ENCODE results near the gene METTL22. TPM values are rescaled to one million over a fixed set of nuclear protein-coding genes. Genes with fewer than 3 reads are reported as not detected.

METTL22 gene
- total RNA-seq, 4 donors from 2014 or later = 22.5 to 24.5 (median 23.4) TPM

GRCh38 chr16:8623634-8624033 is 2.1 kb downstream of the METTL22 start:
- peaks cover 31 to 46% (median 35%) of the 10 kb centered on the region in 4 donors for H3K36me3 ChIP-seq
- no peak overlapping the region for H3K4me3 ChIP-seq
- H3K4me1 ChIP-seq = peaks cover 15 to 37% (median 20%) of the 10 kb centered on the region in 4 donors
- H3K27me3 ChIP-seq = peaks cover 0 to 6% (median 0%) of the 10 kb centered on the region in 4 donors
- no peaks in the 10 kb centered on the region for H3K9me3 ChIP-seq
- TF ChIP-seq POLR2AphosphoS5 (IDR thresholded peaks at IDR 0.05) = no peak
- TF ChIP-seq POLR2A (IDR thresholded peaks at IDR 0.05; ENCODE audit: low read depth) = no peak
- DNase-seq (ENCODE audit: extremely low spot score) = no peak
- H3K27ac ChIP-seq (replicated peaks in 1 of 4) = no peak overlapping the region
- intact Hi-C loops (cut with DNase I) = no loop called here

DNA sequence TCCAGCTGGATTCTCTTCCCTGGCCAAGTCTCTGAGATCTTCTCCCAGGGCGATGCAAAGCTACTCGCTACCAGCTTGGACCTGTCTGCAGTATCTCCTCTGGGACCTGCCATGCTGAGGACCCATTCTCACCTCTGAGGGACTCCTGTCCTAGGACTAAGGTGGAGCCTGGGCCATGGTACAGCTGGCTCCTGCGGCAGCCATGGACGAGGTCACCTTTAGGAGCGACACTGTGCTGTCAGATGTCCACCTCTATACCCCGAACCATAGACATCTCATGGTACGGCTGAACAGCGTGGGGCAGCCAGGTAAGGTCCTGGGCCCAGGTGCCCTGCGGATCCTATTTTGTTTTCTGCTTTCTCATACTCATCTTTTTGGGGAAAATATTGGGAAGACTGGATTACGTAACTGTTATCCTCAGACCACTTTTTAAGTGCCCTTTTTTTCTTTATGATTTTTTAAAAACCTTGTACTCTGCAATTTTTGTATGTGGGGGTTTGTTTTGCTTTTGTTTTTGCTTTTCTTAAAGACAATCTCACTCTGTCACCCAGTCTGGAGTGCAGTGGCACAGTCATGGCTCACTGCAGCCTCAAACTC is 4.1 kb downstream of the METTL22 start:
- WGBS = 94% methylated on average over 10 of the region's 10 CpGs
- no peak for TF ChIP-seq POLR2AphosphoS5 (IDR thresholded peaks at IDR 0.05)
- TF ChIP-seq POLR2A (IDR thresholded peaks at IDR 0.05; ENCODE audit: low read depth) = no peak
- no peak for TF ChIP-seq CTCF (IDR thresholded peaks at IDR 0.05)
- TF ChIP-seq EP300 (IDR thresholded peaks at IDR 0.05) = no peak
- intact Hi-C loops (cut with DNase I) = no loop called here
- Histone ChIP-seq H3K27me3 (no peaks in the 10 kb centered on the region), H3K27ac (replicated peaks in 1 of 4) (no peak overlapping the region), H3K36me3 (peaks cover 44 to 65% (median 54%) of the 10 kb centered on the region in 4 donors), H3K4me1 (peaks cover 15 to 37% (median 20%) of the 10 kb centered on the region in 4 donors), H3K4me3 (no peak overlapping the region), H3K9me3 (no peaks in the 10 kb centered on the region)
- DNase-seq (ENCODE audit: extremely low spot score) = no peak

- no peaks in the 10 kb centered on the region for H3K27me3 ChIP-seq
- intact Hi-C loops (cut with DNase I) = no loop called here
- no peak overlapping the region for H3K27ac ChIP-seq (replicated peaks in 1 of 4)
- no peaks in the 10 kb centered on the region for H3K9me3 ChIP-seq
- H3K4me3 ChIP-seq = no peak overlapping the region
- TF ChIP-seq POLR2A (IDR thresholded peaks at IDR 0.05; ENCODE audit: low read depth) (no peak), CTCF (IDR thresholded peaks at IDR 0.05) (no peak), POLR2AphosphoS5 (IDR thresholded peaks at IDR 0.05) (no peak), EP300 (IDR thresholded peaks at IDR 0.05) (no peak)
- peaks cover 44 to 79% (median 68%) of the 10 kb centered on the region in 4 donors for H3K36me3 ChIP-seq
- DNase-seq (ENCODE audit: extremely low spot score) = no peak
- 91% methylated on average over 8 of the region's 8 CpGs for WGBS
- peaks cover 15 to 32% (median 19%) of the 10 kb centered on the region in 4 donors for H3K4me1 ChIP-seq
These were observed 5.4 kb downstream of the METTL22 start for GRCh38 chr16:8626946-8627345.

DNA sequence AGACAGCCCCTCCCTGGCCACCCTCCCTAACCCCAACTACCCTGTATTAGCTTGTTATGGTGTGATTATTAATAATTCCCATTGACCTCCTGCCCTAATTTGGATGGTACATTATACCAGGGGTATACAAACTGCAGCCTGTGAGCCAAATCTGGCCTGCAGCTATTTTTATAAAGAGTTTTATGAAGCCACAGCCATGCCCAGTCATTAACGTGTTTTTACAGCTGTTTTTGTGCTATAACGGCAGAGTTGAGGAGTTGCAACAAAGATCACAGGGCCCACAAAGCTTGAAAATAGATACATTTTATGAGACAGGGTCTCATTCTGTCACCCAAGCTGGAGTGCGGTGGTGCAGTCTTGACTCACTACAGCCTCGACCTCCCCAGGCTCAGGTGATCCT is 6.0 kb downstream of the METTL22 start:
- Histone ChIP-seq H3K27me3 (no peaks in the 10 kb centered on the region), H3K4me1 (peaks cover 10 to 27% (median 15%) of the 10 kb centered on the region in 4 donors), H3K36me3 (peaks cover 47 to 84% (median 73%) of the 10 kb centered on the region in 4 donors), H3K4me3 (no peak overlapping the region), H3K27ac (replicated peaks in 1 of 4) (no peak overlapping the region), H3K9me3 (no peaks in the 10 kb centered on the region)
- WGBS = 90% methylated on average over 4 of the region's 4 CpGs
- TF ChIP-seq POLR2A (IDR thresholded peaks at IDR 0.05; ENCODE audit: low read depth) = no peak
- TF ChIP-seq CTCF (IDR thresholded peaks at IDR 0.05) = no peak
- TF ChIP-seq POLR2AphosphoS5 (IDR thresholded peaks at IDR 0.05) = no peak
- TF ChIP-seq EP300 (IDR thresholded peaks at IDR 0.05) = no peak
- intact Hi-C loops (cut with DNase I) = no loop called here
- no peak for DNase-seq (ENCODE audit: extremely low spot score)

DNA sequence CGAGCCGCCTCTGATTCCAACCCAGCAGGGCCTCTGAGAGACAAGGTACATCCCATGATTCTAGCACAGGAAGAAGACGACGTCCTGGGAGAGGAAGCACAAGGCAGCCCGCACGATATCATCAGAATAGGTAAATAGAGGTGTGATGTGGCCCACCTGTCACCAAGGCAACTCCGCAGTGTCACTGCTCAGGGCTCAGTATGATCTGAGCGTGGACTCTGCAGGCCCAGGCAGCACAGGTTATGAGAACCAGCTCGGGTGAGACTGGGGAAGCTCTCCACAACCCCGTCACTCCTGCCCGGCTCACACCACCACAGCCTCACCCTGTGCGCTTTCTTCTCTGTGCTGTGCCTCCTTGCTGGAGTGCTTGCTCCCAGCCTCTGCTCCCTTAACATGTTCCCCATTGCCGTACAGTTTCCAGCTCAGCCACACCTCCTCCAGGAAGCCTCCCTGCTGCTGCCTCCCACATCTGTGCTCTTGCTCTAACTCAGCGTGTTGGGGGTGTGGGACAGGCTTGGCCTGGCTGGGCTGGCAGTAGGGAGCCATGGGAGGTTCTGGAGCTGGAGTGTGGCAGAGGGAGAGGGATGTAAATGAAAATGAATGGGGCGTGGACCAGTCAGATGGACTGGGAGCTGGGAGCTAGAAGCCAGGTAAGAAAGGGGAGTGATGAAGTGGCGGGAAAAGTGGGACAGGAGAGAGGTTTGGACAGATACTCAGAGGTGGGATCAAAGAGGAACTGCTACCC is 7.7 kb downstream of the METTL22 start:
- no peaks in the 10 kb centered on the region for H3K9me3 ChIP-seq
- peaks cover 0 to 10% (median 2%) of the 10 kb centered on the region in 4 donors for H3K4me1 ChIP-seq
- peaks cover 51 to 92% (median 90%) of the 10 kb centered on the region in 4 donors for H3K36me3 ChIP-seq
- 89% methylated on average over 16 of the region's 16 CpGs for WGBS
- H3K4me3 ChIP-seq = no peak overlapping the region
- H3K27ac ChIP-seq (replicated peaks in 1 of 4) = no peak overlapping the region
- no peak for TF ChIP-seq EP300 (IDR thresholded peaks at IDR 0.05)
- no peak for TF ChIP-seq POLR2A (IDR thresholded peaks at IDR 0.05; ENCODE audit: low read depth)
- DNase-seq (ENCODE audit: extremely low spot score) = no peak
- intact Hi-C loops (cut with DNase I) = no loop called here
- no peaks in the 10 kb centered on the region for H3K27me3 ChIP-seq
